Stromal cell of bone marrow (primary cell): Measurements from ENCODE around the gene SCG5.
A peak's percentile ranks its signal among the peaks of the same experiment; 100 is the strongest.

Source experiments
- DNase-seq: peaks from one replicate; pipeline ENCODE4 v3.0.0-alpha.2; 2012; ENCODE audit warnings: low read depth

Gene SCG5

GRCh38 chr15:32659340-32660155, 18.0 kb downstream of the SCG5 start:
- peak; percentile 92 for DNase-seq

DNA sequence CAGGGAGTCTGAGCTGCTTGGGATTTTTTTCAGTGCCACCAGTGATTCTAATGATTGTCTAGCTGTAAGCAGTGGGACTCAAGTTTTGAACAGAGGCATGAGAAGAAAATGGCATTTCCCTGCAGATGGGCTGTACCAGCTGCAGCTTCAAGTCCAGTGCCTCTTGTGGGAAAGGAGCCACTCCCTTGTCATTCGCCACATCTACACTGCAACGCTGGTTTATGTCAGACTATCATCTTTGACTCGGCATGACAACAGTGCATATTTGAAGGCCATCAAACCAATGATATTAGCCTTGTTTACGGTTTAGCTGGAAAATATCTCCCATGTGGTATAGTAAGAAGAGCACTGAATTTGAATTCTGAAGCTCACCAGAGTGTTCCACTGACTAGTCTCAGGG, 22.2 kb downstream of the SCG5 start:
- DNase-seq = no peak

GRCh38 chr15:32664796-32665195, 23.3 kb downstream of the SCG5 start:
- no peak for DNase-seq

DNA sequence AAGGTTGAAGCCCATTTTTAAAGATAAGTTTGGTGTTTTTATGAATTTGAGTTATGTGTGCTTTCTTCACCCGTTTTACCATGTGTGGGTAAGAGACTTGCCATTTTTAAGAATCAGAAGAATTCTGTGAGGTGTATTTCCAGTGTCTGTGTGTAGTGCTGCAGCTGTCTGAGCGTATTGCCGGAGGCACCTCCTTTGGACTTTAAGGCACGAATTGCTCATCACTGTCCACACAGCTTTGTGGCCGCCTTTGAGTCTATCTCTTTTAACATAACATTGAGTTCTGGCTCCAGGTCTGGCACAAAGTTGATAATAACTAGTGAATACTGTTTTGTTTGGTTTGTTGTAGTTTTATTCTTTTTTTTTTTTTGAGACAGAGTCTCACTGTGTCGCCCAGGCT, 25.8 kb downstream of the SCG5 start:
- no peak for DNase-seq

DNA sequence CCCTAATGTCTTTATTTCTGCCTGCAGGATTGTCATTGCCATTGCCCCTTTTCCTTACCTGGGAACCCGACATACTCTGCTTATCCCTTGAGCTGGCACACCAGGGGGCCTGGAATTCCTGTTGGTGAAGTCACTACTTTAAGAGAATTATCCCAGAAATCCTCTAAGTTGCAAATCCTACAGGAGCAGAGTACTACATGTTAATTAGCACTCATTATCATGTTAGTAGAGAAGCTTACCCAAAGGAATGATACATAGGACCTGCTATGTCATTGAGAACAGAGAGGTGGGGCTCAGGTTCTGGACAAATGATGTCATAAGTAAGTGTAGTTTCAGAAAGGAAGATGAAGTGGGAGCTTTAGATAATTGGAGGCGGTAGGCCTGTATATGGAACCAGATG, 27.4 kb downstream of the SCG5 start:
- DNase-seq = no peak

- DNase-seq = no peak
Measured at GRCh38 chr15:32669896-32670611, 28.5 kb downstream of the SCG5 start.

DNA sequence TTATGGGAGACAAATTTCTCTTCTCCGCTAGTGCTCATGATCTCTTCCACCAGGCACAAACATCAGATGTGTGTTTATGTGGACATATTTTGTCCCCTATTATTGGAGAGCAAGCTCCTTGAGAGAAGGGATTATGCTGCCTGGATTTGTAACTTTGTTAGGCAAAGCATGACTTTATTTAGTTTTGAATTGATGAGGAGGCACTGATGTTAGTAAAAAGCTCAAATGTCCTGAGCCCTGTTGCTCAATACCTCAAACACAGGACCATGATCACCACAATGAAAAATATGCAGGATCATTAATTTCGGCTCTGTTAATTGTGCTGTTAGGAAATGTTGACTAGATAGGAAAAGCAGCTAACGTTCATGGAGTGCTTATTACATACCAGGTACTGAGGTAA, 29.1 kb downstream of the SCG5 start:
- DNase-seq = no peak

GRCh38 chr15:32671339-32672325, 30.1 kb downstream of the SCG5 start:
- DNase-seq = no peak

DNA sequence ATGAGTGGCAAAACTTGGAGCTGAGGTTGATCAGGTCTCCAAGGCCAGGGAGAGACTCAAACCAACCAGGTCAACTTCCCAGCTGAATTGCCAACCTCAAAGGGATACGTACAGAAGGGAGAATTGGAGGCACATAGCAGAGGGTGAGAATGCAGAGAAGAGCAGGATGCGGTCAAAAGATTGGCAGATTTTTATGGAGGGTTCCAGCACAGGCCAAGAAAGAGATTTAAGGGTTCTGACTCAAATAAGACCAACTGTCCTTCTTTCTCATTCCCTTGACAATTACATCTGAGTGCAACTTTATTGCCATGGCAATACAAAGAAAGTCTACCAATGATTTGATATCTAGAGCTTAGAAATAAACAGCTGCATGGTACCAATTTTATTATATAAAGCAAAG, 33.2 kb downstream of the SCG5 start:
- DNase-seq = no peak

DNA sequence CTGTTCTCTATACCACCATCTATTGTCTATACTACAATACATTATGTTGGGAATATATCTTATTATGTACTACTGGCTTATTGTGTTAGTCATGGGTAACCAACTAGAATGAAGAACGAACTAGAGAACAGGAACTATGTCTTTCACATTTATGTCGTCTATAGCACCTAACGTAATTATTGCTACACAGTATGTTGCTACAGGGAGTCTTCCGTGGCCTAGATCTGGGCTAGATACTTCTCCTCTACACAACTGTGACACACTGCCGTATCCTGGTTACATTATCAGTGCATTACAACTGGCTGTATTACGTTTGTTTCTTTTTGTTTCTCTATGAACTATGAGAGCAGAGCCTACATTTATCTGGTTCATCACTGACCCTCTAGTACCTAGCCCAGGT, 34.0 kb downstream of the SCG5 start:
- DNase-seq = no peak

GRCh38 chr15:32676169-32676568, 34.7 kb downstream of the SCG5 start:
- no peak for DNase-seq

DNA sequence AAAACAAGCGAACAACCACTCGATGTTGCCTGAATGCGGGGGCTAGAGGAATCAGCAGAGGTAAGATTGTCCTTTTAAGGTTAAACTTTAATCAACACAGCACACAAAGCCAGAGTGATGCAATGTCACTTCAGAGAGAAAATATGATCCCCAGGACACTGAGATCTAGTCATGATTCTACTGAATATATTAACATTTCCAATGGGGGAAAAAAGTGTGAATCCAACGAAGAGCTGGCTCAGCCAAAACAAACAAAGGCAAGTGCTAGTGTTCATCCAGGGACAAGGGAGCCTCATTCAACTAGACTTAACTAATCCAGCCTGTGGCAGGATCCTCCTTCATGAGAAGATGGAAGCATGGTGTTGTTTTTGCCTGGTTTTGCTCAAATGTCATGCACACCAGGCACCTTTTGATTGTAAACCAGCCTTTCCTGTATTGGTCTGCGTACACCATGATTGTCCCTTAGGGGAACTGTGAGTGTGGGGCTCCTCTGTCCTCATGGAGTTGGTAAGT, 35.8 kb downstream of the SCG5 start:
- no peak for DNase-seq

- DNase-seq = no peak
Measured at GRCh38 chr15:32679298-32679690, 37.8 kb downstream of the SCG5 start.

GRCh38 chr15:32682569-32682968, 41.1 kb downstream of the SCG5 start:
- DNase-seq = peak; percentile 93

DNA sequence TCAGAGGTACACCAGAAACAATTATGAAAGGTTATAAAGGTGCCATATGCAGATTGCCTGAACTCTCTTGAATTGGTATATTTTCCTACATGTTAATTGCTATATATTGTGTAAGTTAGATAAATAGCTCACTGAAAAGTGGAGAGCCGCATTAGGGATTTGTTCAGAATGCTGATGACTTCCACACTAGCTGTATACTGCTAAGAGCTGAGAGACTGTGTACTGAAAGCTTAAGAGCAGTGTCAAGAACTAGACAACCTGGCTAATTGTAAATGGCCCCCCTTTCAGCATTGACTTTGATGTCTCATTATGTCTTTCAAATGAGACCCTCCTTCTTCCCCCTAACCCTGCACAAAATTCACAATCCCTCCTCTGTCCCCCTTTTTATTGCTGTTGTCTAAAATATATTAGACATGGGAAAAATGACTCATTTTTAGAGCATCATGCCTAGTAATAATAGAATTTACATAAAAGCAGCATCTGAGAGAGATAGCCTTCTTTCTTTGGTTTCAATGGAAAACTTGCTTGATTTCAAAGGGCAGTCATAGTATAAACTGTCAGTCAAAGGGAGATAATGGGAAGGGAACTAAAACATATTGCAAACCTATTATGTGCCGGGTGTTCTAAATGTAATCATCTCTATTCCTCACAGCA, 41.6 kb downstream of the SCG5 start:
- DNase-seq = no peak

DNA sequence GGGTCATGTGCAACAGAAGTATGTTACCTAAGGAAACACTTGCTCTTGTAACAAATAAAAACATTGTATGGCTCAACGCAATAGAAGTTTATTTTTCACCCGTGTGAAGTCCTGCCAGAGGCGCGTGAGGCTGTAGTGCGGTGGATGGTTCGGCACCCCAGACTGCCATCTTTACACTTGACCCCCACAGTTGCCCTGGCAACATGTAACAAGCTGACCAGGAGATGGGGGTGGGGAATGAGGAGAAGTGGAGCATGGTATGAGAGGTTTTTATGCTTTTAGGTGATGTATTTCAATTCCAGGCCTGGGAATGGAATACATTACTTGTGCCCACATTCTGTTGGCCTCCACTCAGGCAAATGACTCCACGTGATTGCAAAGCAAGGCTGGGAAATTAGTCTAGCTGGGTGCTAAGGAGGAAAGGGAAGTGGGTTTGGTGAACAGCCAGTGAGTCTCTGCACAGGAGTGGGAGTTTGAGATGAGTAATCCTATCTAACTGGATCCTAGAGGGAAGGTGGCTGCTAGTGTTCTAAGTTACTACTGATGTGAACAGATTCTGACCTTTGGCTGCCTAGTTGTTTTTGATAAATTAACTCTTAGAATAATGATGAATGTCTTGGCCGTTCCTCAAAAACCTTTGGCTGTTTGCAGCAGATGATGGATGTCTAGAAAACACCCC, 42.5 kb downstream of the SCG5 start:
- DNase-seq = peak; percentile 89

DNA sequence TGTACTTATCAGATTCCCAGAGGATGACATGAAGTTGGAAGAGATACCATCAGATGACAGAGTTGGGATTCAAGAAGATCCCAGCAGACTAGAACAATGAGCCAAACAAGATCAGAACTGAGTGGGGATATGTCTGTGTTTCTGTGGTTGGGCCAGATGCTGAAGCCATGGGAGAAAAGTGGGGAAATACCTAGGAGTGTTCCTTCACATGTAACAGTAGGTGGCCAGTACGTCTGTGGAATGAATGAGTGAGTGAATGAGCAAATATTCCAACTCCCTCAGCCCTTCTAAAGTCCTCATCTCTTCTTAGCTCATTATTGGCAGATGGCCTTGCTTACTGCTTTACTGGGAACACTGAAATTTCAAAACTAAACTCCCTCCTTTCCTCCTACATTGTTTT, 44.1 kb downstream of the SCG5 start:
- no peak for DNase-seq

- DNase-seq = no peak
Measured at GRCh38 chr15:32687556-32687955, 46.0 kb downstream of the SCG5 start.

GRCh38 chr15:32688151-32688639, 46.7 kb downstream of the SCG5 start:
- DNase-seq = no peak

- DNase-seq = no peak
Measured at GRCh38 chr15:32690941-32691688, 49.6 kb downstream of the SCG5 start.
